ENCODE results near the gene SPSB2. TPM values are rescaled to one million over a fixed set of nuclear protein-coding genes. Genes with fewer than 3 reads are reported as not detected.

The SPSB2 gene
- total and polyA plus RNA-seq, 2 donors (not counting 1 experiment from before 2014, with no cell fraction given), result 9.4 to 16.0 TPM

DNA sequence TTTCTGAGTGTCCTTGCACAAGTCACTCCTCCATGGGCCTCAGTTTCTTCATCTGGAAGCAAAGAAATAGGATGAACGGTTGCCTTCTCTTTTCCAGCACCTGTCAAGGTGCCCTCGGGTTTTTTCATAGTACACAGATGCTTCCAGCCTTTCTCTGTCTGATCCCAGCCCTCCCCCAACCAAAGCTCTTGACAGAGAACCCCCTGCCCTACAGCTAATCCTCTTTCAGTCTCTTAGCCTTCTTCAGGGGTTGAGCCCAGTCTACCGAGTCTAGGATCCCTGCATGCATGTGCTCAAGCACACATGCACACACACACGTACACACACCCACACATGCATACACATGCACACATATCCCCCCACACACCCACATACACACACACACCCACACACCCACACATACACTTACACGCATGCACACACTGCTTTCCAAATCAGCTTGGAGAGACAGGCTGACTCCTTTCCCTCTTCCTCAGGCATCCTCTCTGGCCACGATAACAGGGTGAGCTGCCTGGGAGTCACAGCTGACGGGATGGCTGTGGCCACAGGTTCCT, 26.7 kb downstream of the SPSB2 start:
- DNase-seq (no peak), ATAC-seq (ENCODE audit: low read depth) (no peak)
- H3K36me3 ChIP-seq (replicated peaks in 1 of 2; ENCODE audit: control extremely low read depth in 1 of 2, control insufficient read depth in 1 of 2, extremely low read depth in 1 of 2, insufficient read depth in 2 of 2, low read length in 1 of 2), result no peaks in the 10 kb centered on the region
- POLR2A ChIA-PET, result no interaction called here
- no peak for TF ChIP-seq EZH2 (IDR thresholded peaks at IDR 0.05; ENCODE audit: borderline replicate concordance, insufficient read depth, low read depth, low read length, poor library complexity, severe bottlenecking)
- TF ChIP-seq, protein P1, sequence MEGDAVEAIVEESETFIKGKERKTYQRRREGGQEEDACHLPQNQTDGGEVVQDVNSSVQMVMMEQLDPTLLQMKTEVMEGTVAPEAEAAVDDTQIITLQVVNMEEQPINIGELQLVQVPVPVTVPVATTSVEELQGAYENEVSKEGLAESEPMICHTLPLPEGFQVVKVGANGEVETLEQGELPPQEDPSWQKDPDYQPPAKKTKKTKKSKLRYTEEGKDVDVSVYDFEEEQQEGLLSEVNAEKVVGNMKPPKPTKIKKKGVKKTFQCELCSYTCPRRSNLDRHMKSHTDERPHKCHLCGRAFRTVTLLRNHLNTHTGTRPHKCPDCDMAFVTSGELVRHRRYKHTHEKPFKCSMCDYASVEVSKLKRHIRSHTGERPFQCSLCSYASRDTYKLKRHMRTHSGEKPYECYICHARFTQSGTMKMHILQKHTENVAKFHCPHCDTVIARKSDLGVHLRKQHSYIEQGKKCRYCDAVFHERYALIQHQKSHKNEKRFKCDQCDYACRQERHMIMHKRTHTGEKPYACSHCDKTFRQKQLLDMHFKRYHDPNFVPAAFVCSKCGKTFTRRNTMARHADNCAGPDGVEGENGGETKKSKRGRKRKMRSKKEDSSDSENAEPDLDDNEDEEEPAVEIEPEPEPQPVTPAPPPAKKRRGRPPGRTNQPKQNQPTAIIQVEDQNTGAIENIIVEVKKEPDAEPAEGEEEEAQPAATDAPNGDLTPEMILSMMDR (IDR thresholded peaks at IDR 0.05), result no peak
- H3K9ac ChIP-seq (ENCODE audit: low read length), result no peak overlapping the region
- H3K4me3 ChIP-seq (ENCODE audit: control extremely low read depth in 1 of 5, extremely low read depth in 1 of 5, insufficient read depth in 1 of 5, low read depth in 2 of 5, low read length in 4 of 5), result no peak overlapping the region
- H3K27me3 Mint-ChIP-seq, result no peaks in the 10 kb centered on the region
- no peaks in the 10 kb centered on the region for H3K9me3 ChIP-seq (ENCODE audit: control extremely low read depth in 1 of 3, control insufficient read depth in 2 of 3, insufficient read depth in 1 of 3, low read length in 2 of 3)
- H3K4me1 Mint-ChIP-seq, result peaks cover 11% of the 10 kb centered on the region
- peaks cover 0 to 2% (median 0%) of the 10 kb centered on the region in 4 experiments for H3K27me3 ChIP-seq (replicated peaks in 1 of 4; ENCODE audit: control extremely low read depth in 1 of 4, control insufficient read depth in 3 of 4, insufficient read depth in 4 of 4, low read length in 3 of 4)
- H4K20me1 ChIP-seq (ENCODE audit: control insufficient read depth, insufficient read depth, low read length, poor library complexity, severe bottlenecking), result no peaks in the 10 kb centered on the region
- peaks cover 0 to 10% of the 10 kb centered on the region in 2 donors for H3K4me1 ChIP-seq (ENCODE audit: control insufficient read depth in 2 of 2, insufficient read depth in 2 of 2, low read length in 2 of 2)
- intact Hi-C loops (cut with micrococcal nuclease), result no loop called here
- no peak overlapping the region for H3K27ac Mint-ChIP-seq
- no peak overlapping the region for H3K27ac ChIP-seq (ENCODE audit: low read length in 2 of 2)
- peaks cover 5% of the 10 kb centered on the region for H3K79me2 ChIP-seq (ENCODE audit: control insufficient read depth, insufficient read depth, low read length)
- H3K4me2 ChIP-seq (replicated peaks; ENCODE audit: low read depth, low read length, poor library complexity, severe bottlenecking), result no peak overlapping the region
- no peak overlapping the region for H2AFZ ChIP-seq (ENCODE audit: insufficient read depth, low read depth, low read length, poor library complexity, severe bottlenecking)
- CTCF ChIA-PET, result interaction anchor here (1.0 kb wide), 1 partner anchor 23 kb away, joined by 3 read pairs; no protein-coding TSS in a partner anchor
- no peaks in the 10 kb centered on the region for H3K9me3 Mint-ChIP-seq (ENCODE audit: insufficient read depth)
- 89% methylated on average over 6 of the region's 7 CpGs for WGBS (ENCODE audit: insufficient coverage)
- no peak overlapping the region for H3K4me3 Mint-ChIP-seq

DNA sequence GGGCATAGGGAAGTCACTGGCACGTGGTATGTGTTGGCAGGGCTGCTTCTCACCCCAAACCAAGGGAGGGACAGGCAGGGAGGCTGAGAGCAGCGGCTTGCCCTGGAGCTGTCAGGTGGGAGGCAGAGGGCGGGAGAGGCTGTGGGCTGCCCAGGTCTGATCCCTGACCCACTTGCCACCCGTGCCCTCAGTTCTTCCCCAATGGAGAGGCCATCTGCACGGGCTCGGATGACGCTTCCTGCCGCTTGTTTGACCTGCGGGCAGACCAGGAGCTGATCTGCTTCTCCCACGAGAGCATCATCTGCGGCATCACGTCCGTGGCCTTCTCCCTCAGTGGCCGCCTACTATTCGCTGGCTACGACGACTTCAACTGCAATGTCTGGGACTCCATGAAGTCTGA, 27.7 kb downstream of the SPSB2 start:
- Histone ChIP-seq H3K36me3 (replicated peaks in 1 of 2; ENCODE audit: control extremely low read depth in 1 of 2, control insufficient read depth in 1 of 2, extremely low read depth in 1 of 2, insufficient read depth in 2 of 2, low read length in 1 of 2) (no peaks in the 10 kb centered on the region), H3K4me3 (ENCODE audit: control extremely low read depth in 1 of 5, extremely low read depth in 1 of 5, insufficient read depth in 1 of 5, low read depth in 2 of 5, low read length in 4 of 5) (no peak overlapping the region), H3K9me3 (ENCODE audit: control extremely low read depth in 1 of 3, control insufficient read depth in 2 of 3, insufficient read depth in 1 of 3, low read length in 2 of 3) (no peaks in the 10 kb centered on the region), H3K4me2 (replicated peaks; ENCODE audit: low read depth, low read length, poor library complexity, severe bottlenecking) (no peak overlapping the region), H4K20me1 (ENCODE audit: control insufficient read depth, insufficient read depth, low read length, poor library complexity, severe bottlenecking) (no peaks in the 10 kb centered on the region), H3K79me2 (ENCODE audit: control insufficient read depth, insufficient read depth, low read length) (no peaks in the 10 kb centered on the region), H3K9ac (ENCODE audit: low read length) (no peak overlapping the region), H3K4me1 (ENCODE audit: control insufficient read depth in 2 of 2, insufficient read depth in 2 of 2, low read length in 2 of 2) (peaks cover 0 to 2% of the 10 kb centered on the region in 2 donors), H3K27ac (ENCODE audit: low read length in 2 of 2) (no peak overlapping the region), H3K27me3 (replicated peaks in 1 of 4; ENCODE audit: control extremely low read depth in 1 of 4, control insufficient read depth in 3 of 4, insufficient read depth in 4 of 4, low read length in 3 of 4) (peaks cover 0 to 2% (median 0%) of the 10 kb centered on the region in 4 experiments), H2AFZ (ENCODE audit: insufficient read depth, low read depth, low read length, poor library complexity, severe bottlenecking) (no peak overlapping the region)
- no peak for DNase-seq
- ChIA-PET CTCF (interaction anchor here (0.9 kb wide), 1 partner anchor 11 kb away, joined by 3 read pairs; no protein-coding TSS in a partner anchor), POLR2A (no interaction called here)
- H3K4me3 Mint-ChIP-seq, result no peak overlapping the region
- peaks cover 8% of the 10 kb centered on the region for H3K4me1 Mint-ChIP-seq
- H3K27me3 Mint-ChIP-seq, result no peaks in the 10 kb centered on the region
- H3K9me3 Mint-ChIP-seq (ENCODE audit: insufficient read depth), result no peaks in the 10 kb centered on the region
- TF ChIP-seq, protein P1 (IDR thresholded peaks at IDR 0.05), result no peak
- no peak for TF ChIP-seq EZH2 (IDR thresholded peaks at IDR 0.05; ENCODE audit: borderline replicate concordance, insufficient read depth, low read depth, low read length, poor library complexity, severe bottlenecking)
- H3K27ac Mint-ChIP-seq, result no peak overlapping the region
- 95% methylated on average over 17 of the region's 17 CpGs for WGBS (ENCODE audit: insufficient coverage)
- intact Hi-C loops (cut with micrococcal nuclease), result no loop called here
- ATAC-seq (ENCODE audit: low read depth), result no peak

Measured in B cell (primary cell).